Glomerular visceral epithelial cell (primary cell): ENCODE data around the gene ZNF790.

Experiments used
- DNase-seq: peaks from one replicate; pipeline ENCODE4 v3.0.0-alpha.2; 2016; ENCODE audit errors: extremely low spot score

ZNF790 gene

GRCh38 chr19:36772311-36773222, 65.6 kb downstream of the ZNF790 start, which contains the start of gene ZNF850:
Gene ZNF850, minus strand, starts transcription at chr19:36772807. Its CDS starts 10,201 bp downstream, at chr19:36762606.
- DNase-seq, result peak; percentile 87

- DNase-seq, result peak; percentile 45
Observed at GRCh38 chr19:36771261-36772231, 66.6 kb downstream of the ZNF790 start.
